GM21825 (cell line): Measurements from ENCODE around the gene FERD3L.

Source experiments
- ATAC-seq: cut with Tn5 transposase; IDR thresholded peaks from one replicate; pipeline ENCODE4 v1.9.1; 2021; ENCODE audit warnings: mild to moderate bottlenecking, moderate library complexity; ENCODE audit not compliant: unreplicated experiment

FERD3L gene

GRCh38 chr7:19117091-19117869 is 27.9 kb downstream of the FERD3L start, which contains the start of gene TWIST1:
Gene TWIST1, minus strand, starts transcription at chr7:19117636. Its CDS starts 315 bp downstream, at chr7:19117321.
- no peak for ATAC-seq

- ATAC-seq = no peak
Measured at GRCh38 chr7:19116121-19117090, 28.8 kb downstream of the FERD3L start.

GRCh38 chr7:19114551-19114855 is 30.7 kb downstream of the FERD3L start:
- no peak for ATAC-seq

GRCh38 chr7:19113855-19114550 is 31.2 kb downstream of the FERD3L start:
- ATAC-seq = no peak

GRCh38 chr7:19113002-19113350 is 32.2 kb downstream of the FERD3L start:
- ATAC-seq = no peak

GRCh38 chr7:19112274-19113001 is 32.8 kb downstream of the FERD3L start:
- ATAC-seq = no peak

GRCh38 chr7:19111474-19112273 is 33.5 kb downstream of the FERD3L start:
- ATAC-seq = no peak

- no peak for ATAC-seq
Measured at GRCh38 chr7:19110776-19111175, 34.4 kb downstream of the FERD3L start.

GRCh38 chr7:19110026-19110730 is 35.0 kb downstream of the FERD3L start:
- ATAC-seq = no peak

- no peak for ATAC-seq
Measured at GRCh38 chr7:19109000-19109946, 35.9 kb downstream of the FERD3L start.

- no peak for ATAC-seq
Measured at GRCh38 chr7:19107356-19108146, 37.7 kb downstream of the FERD3L start.

GRCh38 chr7:19107081-19107355 is 38.2 kb downstream of the FERD3L start:
- no peak for ATAC-seq

- no peak for ATAC-seq
Measured at GRCh38 chr7:19106241-19107080, 38.8 kb downstream of the FERD3L start.

GRCh38 chr7:19105546-19105945 is 39.7 kb downstream of the FERD3L start:
- ATAC-seq = no peak

- no peak for ATAC-seq
Measured at GRCh38 chr7:19104811-19105210, 40.4 kb downstream of the FERD3L start.

GRCh38 chr7:19102884-19103283 is 42.3 kb downstream of the FERD3L start:
- no peak for ATAC-seq

- ATAC-seq = no peak
Measured at GRCh38 chr7:19101909-19102308, 43.3 kb downstream of the FERD3L start.
